SJCRH30 (cell line): ENCODE results near the gene PRKCB. TPM values are rescaled to one million over a fixed set of nuclear protein-coding genes. Genes with fewer than 3 reads are reported as not detected.

Experiments used
- DNase-seq, 2 experiments: peaks; one replicate each; pipeline ENCODE4 v3.0.0-alpha.2; 2015 to 2020
- H3K27ac ChIP-seq: fragments of 250-450 bp; sonication (Bioruptor Pico); 2 replicates; pipeline ENCODE4 v1.5.1; 2020; ENCODE audit warnings: mild to moderate bottlenecking, moderate library complexity
- H3K27me3 ChIP-seq: fragments of 250-450 bp; sonication (Bioruptor Pico); 2 replicates; pipeline ENCODE4 v1.5.1; 2020; ENCODE audit warnings: mild to moderate bottlenecking, moderate library complexity
- H3K36me3 ChIP-seq: fragments of 250-450 bp; sonication (Bioruptor Pico); 2 replicates; pipeline ENCODE4 v1.5.1; 2020; ENCODE audit warnings: mild to moderate bottlenecking, moderate library complexity
- H3K4me1 ChIP-seq: fragments of 250-450 bp; sonication (Bioruptor Pico); 2 replicates; pipeline ENCODE4 v1.5.1; 2020; ENCODE audit warnings: mild to moderate bottlenecking, moderate library complexity
- H3K4me3 ChIP-seq: fragments of 250-450 bp; sonication (Bioruptor Pico); 2 replicates; pipeline ENCODE4 v1.5.1; 2020; ENCODE audit warnings: mild to moderate bottlenecking, moderate library complexity
- H3K9me3 ChIP-seq: fragments of 250-450 bp; sonication (Bioruptor Pico); replicated peaks from 2 replicates; pipeline ENCODE4 v1.5.1; 2020; ENCODE audit warnings: mild to moderate bottlenecking, moderate library complexity
- total RNA-seq: library from RNA; depleted of rRNA; stranded (reverse); fragments of >200 nt; shearing (Covaris generic); gene quantifications from 2 replicates; pipeline ENCODE4 v1.2.3, GENCODE V29; 2014

Gene PRKCB
- total RNA-seq, 1 experiment from 2014 or later = not detected

- Histone ChIP-seq H3K27ac (no peak overlapping the region), H3K27me3 (no peaks in the 10 kb centered on the region), H3K4me1 (no peaks in the 10 kb centered on the region), H3K4me3 (no peak overlapping the region), H3K36me3 (no peaks in the 10 kb centered on the region), H3K9me3 (no peaks in the 10 kb centered on the region)
- DNase-seq = no peak
Observed at GRCh38 chr16:23848958-23849357, 13.2 kb downstream of the PRKCB start.

- no peak overlapping the region for H3K4me3 ChIP-seq
- H3K36me3 ChIP-seq = no peaks in the 10 kb centered on the region
- DNase-seq = no peak
- H3K27me3 ChIP-seq = no peaks in the 10 kb centered on the region
- no peaks in the 10 kb centered on the region for H3K4me1 ChIP-seq
- H3K27ac ChIP-seq = no peak overlapping the region
- H3K9me3 ChIP-seq = no peaks in the 10 kb centered on the region
Observed at GRCh38 chr16:23852794-23853562, 17.2 kb downstream of the PRKCB start.

GRCh38 chr16:23855010-23855409 is 19.2 kb downstream of the PRKCB start:
- Histone ChIP-seq H3K4me1 (no peaks in the 10 kb centered on the region), H3K27ac (no peak overlapping the region), H3K27me3 (no peaks in the 10 kb centered on the region), H3K4me3 (no peak overlapping the region), H3K36me3 (no peaks in the 10 kb centered on the region), H3K9me3 (no peaks in the 10 kb centered on the region)
- DNase-seq = no peak

GRCh38 chr16:23856251-23856709 is 20.5 kb downstream of the PRKCB start:
- H3K36me3 ChIP-seq = no peaks in the 10 kb centered on the region
- no peak overlapping the region for H3K4me3 ChIP-seq
- H3K9me3 ChIP-seq = no peaks in the 10 kb centered on the region
- no peak for DNase-seq
- no peaks in the 10 kb centered on the region for H3K4me1 ChIP-seq
- no peaks in the 10 kb centered on the region for H3K27me3 ChIP-seq
- no peak overlapping the region for H3K27ac ChIP-seq

GRCh38 chr16:23857256-23857880 is 21.6 kb downstream of the PRKCB start:
- Histone ChIP-seq H3K27me3 (no peaks in the 10 kb centered on the region), H3K4me1 (no peaks in the 10 kb centered on the region), H3K9me3 (no peaks in the 10 kb centered on the region), H3K36me3 (no peaks in the 10 kb centered on the region), H3K4me3 (no peak overlapping the region), H3K27ac (no peak overlapping the region)
- DNase-seq = no peak

- DNase-seq = no peak
- Histone ChIP-seq H3K4me3 (no peak overlapping the region), H3K36me3 (no peaks in the 10 kb centered on the region), H3K27me3 (no peaks in the 10 kb centered on the region), H3K27ac (no peak overlapping the region), H3K9me3 (no peaks in the 10 kb centered on the region), H3K4me1 (no peaks in the 10 kb centered on the region)
Observed at GRCh38 chr16:23857881-23858269, 22.1 kb downstream of the PRKCB start.

GRCh38 chr16:23858542-23858941 is 22.8 kb downstream of the PRKCB start:
- H3K4me3 ChIP-seq = no peak overlapping the region
- H3K27me3 ChIP-seq = no peaks in the 10 kb centered on the region
- H3K4me1 ChIP-seq = no peaks in the 10 kb centered on the region
- no peaks in the 10 kb centered on the region for H3K9me3 ChIP-seq
- DNase-seq = no peak
- H3K36me3 ChIP-seq = no peaks in the 10 kb centered on the region
- H3K27ac ChIP-seq = no peak overlapping the region

- no peak overlapping the region for H3K27ac ChIP-seq
- H3K27me3 ChIP-seq = no peaks in the 10 kb centered on the region
- no peak overlapping the region for H3K4me3 ChIP-seq
- DNase-seq = no peak
- H3K36me3 ChIP-seq = no peaks in the 10 kb centered on the region
- H3K9me3 ChIP-seq = no peaks in the 10 kb centered on the region
- no peaks in the 10 kb centered on the region for H3K4me1 ChIP-seq
Observed at GRCh38 chr16:23859713-23860269, 24.0 kb downstream of the PRKCB start.

- Histone ChIP-seq H3K9me3 (no peaks in the 10 kb centered on the region), H3K4me3 (no peak overlapping the region), H3K36me3 (no peaks in the 10 kb centered on the region), H3K27me3 (no peaks in the 10 kb centered on the region), H3K27ac (no peak overlapping the region), H3K4me1 (no peaks in the 10 kb centered on the region)
- DNase-seq = no peak
Observed at GRCh38 chr16:23861874-23862273, 26.1 kb downstream of the PRKCB start.

- H3K27ac ChIP-seq = no peak overlapping the region
- H3K27me3 ChIP-seq = no peaks in the 10 kb centered on the region
- H3K4me1 ChIP-seq = no peaks in the 10 kb centered on the region
- H3K4me3 ChIP-seq = no peak overlapping the region
- DNase-seq = no peak
- H3K36me3 ChIP-seq = no peaks in the 10 kb centered on the region
- no peaks in the 10 kb centered on the region for H3K9me3 ChIP-seq
Observed at GRCh38 chr16:23862556-23862955, 26.8 kb downstream of the PRKCB start.

- H3K36me3 ChIP-seq = no peaks in the 10 kb centered on the region
- no peaks in the 10 kb centered on the region for H3K4me1 ChIP-seq
- no peak for DNase-seq
- no peaks in the 10 kb centered on the region for H3K27me3 ChIP-seq
- H3K4me3 ChIP-seq = no peak overlapping the region
- H3K27ac ChIP-seq = no peak overlapping the region
- H3K9me3 ChIP-seq = no peaks in the 10 kb centered on the region
Observed at GRCh38 chr16:23863511-23864422, 28.0 kb downstream of the PRKCB start.

- no peaks in the 10 kb centered on the region for H3K9me3 ChIP-seq
- no peak for DNase-seq
- H3K27me3 ChIP-seq = no peaks in the 10 kb centered on the region
- no peak overlapping the region for H3K4me3 ChIP-seq
- H3K4me1 ChIP-seq = no peaks in the 10 kb centered on the region
- H3K27ac ChIP-seq = no peak overlapping the region
- no peaks in the 10 kb centered on the region for H3K36me3 ChIP-seq
Observed at GRCh38 chr16:23865853-23866252, 30.1 kb downstream of the PRKCB start.

GRCh38 chr16:23866621-23867020 is 30.8 kb downstream of the PRKCB start:
- Histone ChIP-seq H3K36me3 (no peaks in the 10 kb centered on the region), H3K9me3 (no peaks in the 10 kb centered on the region), H3K27ac (no peak overlapping the region), H3K27me3 (no peaks in the 10 kb centered on the region), H3K4me3 (no peak overlapping the region), H3K4me1 (no peaks in the 10 kb centered on the region)
- DNase-seq = no peak

- Histone ChIP-seq H3K27ac (no peak overlapping the region), H3K4me3 (no peak overlapping the region), H3K27me3 (no peaks in the 10 kb centered on the region), H3K9me3 (no peaks in the 10 kb centered on the region), H3K36me3 (no peaks in the 10 kb centered on the region), H3K4me1 (no peaks in the 10 kb centered on the region)
- DNase-seq = no peak
Observed at GRCh38 chr16:23867566-23867965, 31.8 kb downstream of the PRKCB start.

GRCh38 chr16:23868136-23868535 is 32.4 kb downstream of the PRKCB start:
- no peaks in the 10 kb centered on the region for H3K4me1 ChIP-seq
- DNase-seq = no peak
- H3K36me3 ChIP-seq = no peaks in the 10 kb centered on the region
- H3K9me3 ChIP-seq = no peaks in the 10 kb centered on the region
- no peaks in the 10 kb centered on the region for H3K27me3 ChIP-seq
- no peak overlapping the region for H3K4me3 ChIP-seq
- H3K27ac ChIP-seq = no peak overlapping the region
